ENCODE results near the gene NXNL1. TPM values are rescaled to one million over a fixed set of nuclear protein-coding genes. Genes with fewer than 3 reads are reported as not detected.
A peak's percentile ranks its signal among the peaks of the same experiment; 100 is the strongest.

NXNL1 gene
- total RNA-seq, 2 donors from 2014 or later: not detected

DNA sequence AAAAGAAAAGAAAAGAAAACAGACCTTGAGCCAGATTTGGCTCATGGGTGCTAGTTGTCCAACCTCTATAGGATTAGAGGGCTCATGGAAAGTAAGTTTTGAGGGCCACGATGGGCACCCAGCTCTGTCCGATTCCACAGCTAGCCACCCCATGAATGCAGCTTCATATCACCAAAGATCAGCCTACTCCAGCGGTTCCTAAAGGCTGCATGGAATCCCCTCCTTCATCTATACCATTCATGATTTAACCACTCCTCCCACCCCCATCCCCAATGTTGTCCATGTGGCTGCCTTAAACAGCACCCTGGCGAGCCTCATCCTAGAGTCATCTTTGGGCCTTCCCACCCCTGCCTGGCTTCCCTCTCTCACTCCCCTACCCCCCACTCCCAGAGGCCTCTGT, 38.8 kb downstream of the NXNL1 start:
- no peak for DNase-seq (ENCODE audit: low spot score)

GRCh38 chr19:17420475-17420924, 40.2 kb downstream of the NXNL1 start:
- DNase-seq (ENCODE audit: low spot score): no peak
- no peaks in the 10 kb centered on the region for H3K36me3 ChIP-seq
- peak overlapping the region; percentile 88 to 95 for H3K4me3 ChIP-seq
- peaks cover 5% of the 10 kb centered on the region for H3K4me1 ChIP-seq (replicated peaks)
- no peaks in the 10 kb centered on the region for H3K9me3 ChIP-seq
- intact Hi-C loops (cut with DNase I): no loop called here
- TF ChIP-seq POLR2AphosphoS5 (IDR thresholded peaks at IDR 0.05): no peak
- TF ChIP-seq, protein P1, sequence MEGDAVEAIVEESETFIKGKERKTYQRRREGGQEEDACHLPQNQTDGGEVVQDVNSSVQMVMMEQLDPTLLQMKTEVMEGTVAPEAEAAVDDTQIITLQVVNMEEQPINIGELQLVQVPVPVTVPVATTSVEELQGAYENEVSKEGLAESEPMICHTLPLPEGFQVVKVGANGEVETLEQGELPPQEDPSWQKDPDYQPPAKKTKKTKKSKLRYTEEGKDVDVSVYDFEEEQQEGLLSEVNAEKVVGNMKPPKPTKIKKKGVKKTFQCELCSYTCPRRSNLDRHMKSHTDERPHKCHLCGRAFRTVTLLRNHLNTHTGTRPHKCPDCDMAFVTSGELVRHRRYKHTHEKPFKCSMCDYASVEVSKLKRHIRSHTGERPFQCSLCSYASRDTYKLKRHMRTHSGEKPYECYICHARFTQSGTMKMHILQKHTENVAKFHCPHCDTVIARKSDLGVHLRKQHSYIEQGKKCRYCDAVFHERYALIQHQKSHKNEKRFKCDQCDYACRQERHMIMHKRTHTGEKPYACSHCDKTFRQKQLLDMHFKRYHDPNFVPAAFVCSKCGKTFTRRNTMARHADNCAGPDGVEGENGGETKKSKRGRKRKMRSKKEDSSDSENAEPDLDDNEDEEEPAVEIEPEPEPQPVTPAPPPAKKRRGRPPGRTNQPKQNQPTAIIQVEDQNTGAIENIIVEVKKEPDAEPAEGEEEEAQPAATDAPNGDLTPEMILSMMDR (IDR thresholded peaks at IDR 0.05): peak in 2 of 4 experiments; percentile 9 to 20
- H3K27ac ChIP-seq: peak overlapping the region; percentile 53 to 72
- H3K27me3 ChIP-seq (replicated peaks; ENCODE audit: insufficient read depth): no peaks in the 10 kb centered on the region
- 6% methylated on average over 25 of the region's 25 CpGs for WGBS

More for the DNA sequence above, 38.8 kb downstream of the NXNL1 start:
- no peaks in the 10 kb centered on the region for H3K9me3 ChIP-seq
- intact Hi-C loops (cut with DNase I): loop anchor here (2.0 kb wide), 1 partner anchor 47 kb away; no protein-coding TSS in a partner anchor
- WGBS: 96% methylated on average over 4 of the region's 4 CpGs
- H3K27ac ChIP-seq: no peak overlapping the region
- peaks cover 5% of the 10 kb centered on the region for H3K4me1 ChIP-seq (replicated peaks)
- no peak for TF ChIP-seq POLR2A (IDR thresholded peaks at IDR 0.05)
- no peaks in the 10 kb centered on the region for H3K27me3 ChIP-seq (replicated peaks; ENCODE audit: insufficient read depth)
- H3K36me3 ChIP-seq: no peaks in the 10 kb centered on the region
- no peak overlapping the region for H3K4me3 ChIP-seq

- TF ChIP-seq, protein P1 (IDR thresholded peaks at IDR 0.05): peak in 2 of 4 experiments; percentile 7 to 24
- TF ChIP-seq POLR2AphosphoS5 (IDR thresholded peaks at IDR 0.05) (peak; percentile 99), POLR2A (IDR thresholded peaks at IDR 0.05) (peak; percentile 48)
- Histone ChIP-seq H3K36me3 (no peaks in the 10 kb centered on the region), H3K9me3 (no peaks in the 10 kb centered on the region), H3K4me3 (peak within 1 kb of the TSS; percentile 88 to 95), H3K27me3 (replicated peaks; ENCODE audit: insufficient read depth) (no peaks in the 10 kb centered on the region), H3K27ac (peak within 1 kb of the TSS; percentile 72 to 73), H3K4me1 (replicated peaks) (peaks cover 5% of the 10 kb centered on the region)
- DNase-seq (ENCODE audit: low spot score): peak; percentile 97
- intact Hi-C loops (cut with DNase I): no loop called here
- under 1% methylated on average over 55 of the region's 85 CpGs for WGBS
Measured at GRCh38 chr19:17419621-17420474, 40.9 kb downstream of the NXNL1 start, which contains the start of gene MVB12A. MVB12A (plus strand) TSS chr19:17420047; CDS start chr19:17420136, 89 bp downstream.

- Histone ChIP-seq H3K36me3 (no peaks in the 10 kb centered on the region), H3K27me3 (replicated peaks; ENCODE audit: insufficient read depth) (no peaks in the 10 kb centered on the region), H3K4me3 (peak overlapping the region; percentile 88 to 95), H3K9me3 (no peaks in the 10 kb centered on the region), H3K4me1 (replicated peaks) (peaks cover 5% of the 10 kb centered on the region), H3K27ac (peak overlapping the region; percentile 63 to 73)
- no peak for DNase-seq (ENCODE audit: low spot score)
- no peak for TF ChIP-seq POLR2A (IDR thresholded peaks at IDR 0.05)
- TF ChIP-seq POLR2AphosphoS5 (IDR thresholded peaks at IDR 0.05): no peak
- TF ChIP-seq, protein P1 (IDR thresholded peaks at IDR 0.05): no peak
- WGBS: 13% methylated on average over 8 of the region's 8 CpGs
- intact Hi-C loops (cut with DNase I): no loop called here
Measured at GRCh38 chr19:17419154-17419620, 41.5 kb downstream of the NXNL1 start.

- no peak overlapping the region for H3K4me3 ChIP-seq
- H3K9me3 ChIP-seq: no peaks in the 10 kb centered on the region
- peaks cover 5% of the 10 kb centered on the region for H3K4me1 ChIP-seq (replicated peaks)
- intact Hi-C loops (cut with DNase I): no loop called here
- 53% methylated on average over 3 of the region's 3 CpGs for WGBS
- H3K36me3 ChIP-seq: no peaks in the 10 kb centered on the region
- no peak for DNase-seq (ENCODE audit: low spot score)
- no peak overlapping the region for H3K27ac ChIP-seq
- H3K27me3 ChIP-seq (replicated peaks; ENCODE audit: insufficient read depth): no peaks in the 10 kb centered on the region
- no peak for TF ChIP-seq POLR2A (IDR thresholded peaks at IDR 0.05)
- TF ChIP-seq, protein P1 (IDR thresholded peaks at IDR 0.05): no peak
- TF ChIP-seq POLR2AphosphoS5 (IDR thresholded peaks at IDR 0.05): no peak
Measured at GRCh38 chr19:17418710-17419109, 42.0 kb downstream of the NXNL1 start.
